Hepatocyte (in vitro differentiated cells): ENCODE results near the gene SLC16A14.

Source experiments
- CTCF ChIP-seq: fragments of 200-600 bp; sonication (generic); IDR thresholded peaks from 2 replicates; pipeline ENCODE4 v1.5.1; 2016; ENCODE audit warnings: antibody characterized with exemption, mild to moderate bottlenecking; ENCODE audit not compliant: poor library complexity
- EZH2 ChIP-seq: fragments of 200-600 bp; sonication (generic); IDR thresholded peaks from 2 replicates; pipeline ENCODE4 v1.6.1; 2016; ENCODE audit warnings: antibody characterized with exemption, mild to moderate bottlenecking, borderline replicate concordance

GRCh38 chr2:230007931-230008707 is 60.6 kb downstream of the SLC16A14 start:
- TF ChIP-seq CTCF (peak; percentile 73), EZH2 (no peak)
